Hypothalamus (tissue), 51 donors: ENCODE measurements around the gene TMEM184A.

Source experiments
- DNase-seq, 51 donors: peaks; one replicate each; lab custom pipeline; 2025; lab: John Stamatoyannopoulos, UW

TMEM184A gene

GRCh38 chr7:1509226-1509625 is 46.8 kb downstream of the TMEM184A start:
- DNase-seq, result no peak

GRCh38 chr7:1508277-1508758 is 47.7 kb downstream of the TMEM184A start:
- DNase-seq, result no peak

GRCh38 chr7:1505731-1506550 is 50.1 kb downstream of the TMEM184A start:
- no peak for DNase-seq

GRCh38 chr7:1503816-1504775 is 51.9 kb downstream of the TMEM184A start, which contains the start of gene INTS1:
Gene INTS1 (minus strand): TSS chr7:1504389. CDS start chr7:1503960, 429 bp downstream.
- peak; percentile 28 to 94 (median 85) for DNase-seq

GRCh38 chr7:1503390-1503789 is 52.6 kb downstream of the TMEM184A start:
- DNase-seq, result no peak

- DNase-seq, result no peak
These were observed 53.2 kb downstream of the TMEM184A start for GRCh38 chr7:1502845-1503244.

GRCh38 chr7:1501487-1502270 is 54.3 kb downstream of the TMEM184A start:
- DNase-seq, result no peak

GRCh38 chr7:1500064-1500807 is 55.8 kb downstream of the TMEM184A start:
- DNase-seq, result no peak

GRCh38 chr7:1499367-1500029 is 56.5 kb downstream of the TMEM184A start:
- DNase-seq, result no peak

- DNase-seq, result no peak
These were observed 57.4 kb downstream of the TMEM184A start for GRCh38 chr7:1498370-1499305.

- no peak for DNase-seq
These were observed 58.6 kb downstream of the TMEM184A start for GRCh38 chr7:1497293-1497927.

- no peak for DNase-seq
These were observed 59.3 kb downstream of the TMEM184A start for GRCh38 chr7:1496531-1497292.

- DNase-seq, result no peak
These were observed 60.3 kb downstream of the TMEM184A start for GRCh38 chr7:1495564-1496242.

- no peak for DNase-seq
These were observed 61.0 kb downstream of the TMEM184A start for GRCh38 chr7:1494866-1495563.

- DNase-seq, result no peak
These were observed 61.6 kb downstream of the TMEM184A start for GRCh38 chr7:1494447-1494846.

- no peak for DNase-seq
These were observed 62.4 kb downstream of the TMEM184A start for GRCh38 chr7:1493571-1493970.
